HG02840 (cell line): Measurements from ENCODE around the gene MYO6.

Experiments used
- ATAC-seq: cut with Tn5 transposase; IDR thresholded peaks from one replicate; pipeline ENCODE4 v1.9.1; 2021; ENCODE audit warnings: mild to moderate bottlenecking, moderate library complexity, moderate number of reproducible peaks; ENCODE audit not compliant: unreplicated experiment, low FRiP score

Gene MYO6

DNA sequence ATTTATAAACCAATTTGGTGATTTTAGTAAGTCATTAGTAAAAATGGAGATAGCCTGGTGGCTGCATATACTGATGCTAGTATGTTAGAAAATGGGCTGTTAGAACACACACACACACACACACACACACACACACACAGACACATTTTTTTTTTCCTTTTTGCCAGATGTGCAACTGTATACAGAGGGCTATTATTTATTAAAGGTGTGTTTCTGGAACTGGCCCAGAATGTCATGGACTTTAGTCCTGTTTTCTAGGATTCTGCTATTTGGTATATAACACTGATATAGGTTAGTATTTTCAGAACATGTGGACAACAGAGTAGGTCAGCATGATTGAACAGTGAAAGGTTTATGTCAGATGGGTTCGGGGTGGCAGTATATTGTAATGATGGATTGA, 12.4 kb downstream of the MYO6 start:
- ATAC-seq: no peak

DNA sequence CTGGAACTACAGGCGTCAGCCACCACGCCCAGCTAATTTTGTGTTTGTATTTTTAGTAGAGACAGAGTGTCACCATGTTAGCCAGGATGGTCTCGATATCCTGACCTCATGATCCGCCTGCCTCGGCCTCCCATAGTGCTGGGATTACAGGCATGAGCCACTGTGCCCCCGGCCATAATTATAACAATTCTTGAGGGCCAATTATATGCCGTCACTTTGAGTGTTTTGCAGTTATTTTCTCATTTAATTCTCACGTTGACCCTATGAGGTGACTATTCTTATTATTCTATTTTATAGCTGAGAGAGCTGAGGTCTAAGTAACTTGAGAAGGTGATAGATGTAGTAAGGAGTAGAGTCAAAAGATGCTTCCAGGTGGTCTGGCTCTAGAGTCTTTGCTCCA, 13.0 kb downstream of the MYO6 start:
- no peak for ATAC-seq

DNA sequence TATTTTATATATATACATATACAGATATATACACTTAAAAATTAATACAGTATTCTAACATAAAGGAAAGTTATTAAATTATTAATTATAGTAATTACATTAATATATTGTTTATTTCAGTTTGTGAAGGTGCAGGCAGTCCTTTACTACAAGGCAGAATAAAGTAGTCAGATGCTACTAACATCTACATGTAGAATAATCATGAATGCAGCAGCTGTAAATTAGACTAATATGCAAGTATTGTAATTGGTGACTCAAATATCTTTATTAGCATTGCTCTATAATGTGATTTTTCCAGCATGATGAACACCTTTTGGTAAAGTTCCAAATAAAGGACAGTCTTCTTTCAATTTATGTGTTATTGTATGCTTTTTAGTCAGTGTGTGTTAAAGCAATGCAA, 17.3 kb downstream of the MYO6 start:
- ATAC-seq: no peak

DNA sequence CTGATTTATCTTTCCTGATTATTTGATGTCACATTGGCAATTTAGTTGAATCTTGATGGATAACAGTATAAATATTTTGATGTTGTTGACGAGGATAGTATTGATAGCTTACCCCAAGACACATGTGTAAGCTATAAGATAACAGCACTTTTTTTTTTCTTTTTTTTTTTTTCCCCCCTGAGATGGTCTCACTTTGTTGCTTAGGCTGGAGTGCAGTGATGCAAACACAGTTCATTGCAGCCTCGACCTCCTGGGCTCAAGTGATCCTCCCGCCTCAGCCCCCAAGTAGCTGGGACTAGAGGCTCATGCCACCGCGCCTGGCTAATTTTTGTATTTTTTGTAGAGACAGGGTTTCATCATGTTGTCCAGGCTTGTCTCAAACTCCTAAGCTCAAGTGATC, 21.8 kb downstream of the MYO6 start:
- no peak for ATAC-seq

DNA sequence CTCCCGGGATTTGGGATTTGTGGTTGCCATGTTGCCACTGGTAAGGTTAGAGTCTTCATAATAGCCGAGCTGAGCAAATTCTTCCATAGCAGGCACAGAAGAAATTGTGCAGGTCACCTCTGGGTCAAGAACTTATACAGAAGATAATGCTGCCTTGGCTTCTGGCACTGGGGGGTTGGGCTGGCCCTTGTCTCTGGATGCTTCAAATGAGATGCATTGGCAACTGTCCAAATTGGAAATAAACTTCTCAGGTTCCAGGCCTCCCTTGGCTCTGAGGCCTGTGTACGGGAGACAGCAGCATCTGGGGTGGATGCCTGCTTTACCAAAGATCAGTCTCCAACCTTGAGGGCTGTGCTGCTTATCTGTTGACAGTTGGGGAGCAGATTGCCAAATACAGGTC, 26.2 kb downstream of the MYO6 start:
- no peak for ATAC-seq

DNA sequence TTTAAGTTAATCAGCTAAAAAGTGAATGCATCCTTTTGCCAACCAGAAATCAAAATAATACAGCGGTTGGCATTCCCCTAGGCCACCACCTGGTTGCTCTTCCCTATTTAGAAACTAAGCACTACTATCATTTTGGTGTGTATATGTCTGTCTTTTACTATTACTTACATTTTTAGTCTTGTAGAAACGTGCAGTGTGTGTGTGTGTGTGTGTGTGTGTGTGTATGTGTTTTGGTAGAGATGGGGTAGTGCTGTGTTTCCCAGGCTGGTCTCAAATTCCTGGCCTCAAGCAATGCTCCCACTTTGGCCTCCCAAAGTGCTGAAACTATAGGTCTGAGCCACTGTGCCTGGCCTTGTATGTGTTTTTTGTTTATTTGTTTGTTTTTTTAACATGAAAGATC, 27.4 kb downstream of the MYO6 start:
- no peak for ATAC-seq

DNA sequence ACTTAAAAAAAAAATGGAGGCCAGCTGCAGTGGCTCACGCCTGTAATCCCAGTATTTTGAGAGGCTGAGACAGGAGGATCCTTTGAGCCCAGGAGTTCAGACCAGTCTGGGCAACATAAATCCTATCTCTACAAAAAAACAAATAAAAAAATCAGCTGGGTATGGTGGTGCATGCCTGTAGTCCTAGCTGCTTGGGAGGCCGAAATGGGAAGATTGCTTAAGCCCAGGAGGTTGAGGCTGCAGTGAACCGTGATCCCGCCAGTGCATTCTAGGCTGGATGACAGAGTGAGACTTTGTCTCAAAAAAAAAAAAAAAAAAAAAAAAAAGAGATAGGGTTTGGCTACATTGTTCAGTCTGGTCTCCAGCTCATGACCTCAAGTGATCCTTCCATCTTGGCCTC, 29.7 kb downstream of the MYO6 start:
- no peak for ATAC-seq

DNA sequence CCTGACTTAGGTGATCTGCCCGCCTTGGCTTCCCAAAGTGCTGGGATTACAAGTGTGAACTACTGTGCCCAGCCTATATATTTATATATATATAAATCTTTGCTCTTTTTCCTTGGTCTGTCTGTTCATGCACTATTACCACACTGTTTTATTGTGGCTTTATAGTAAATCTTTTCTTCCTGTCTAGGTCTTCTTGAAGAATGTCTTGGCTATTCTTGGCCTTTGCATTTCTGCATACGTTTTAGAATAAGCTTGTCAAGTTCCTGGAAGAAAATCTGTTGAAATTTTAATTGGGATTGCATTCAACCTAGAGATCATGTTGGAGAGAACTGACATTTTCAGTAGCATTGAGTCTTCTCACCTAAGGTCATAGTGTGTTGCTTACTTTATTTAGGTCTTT, 37.1 kb downstream of the MYO6 start:
- no peak for ATAC-seq

DNA sequence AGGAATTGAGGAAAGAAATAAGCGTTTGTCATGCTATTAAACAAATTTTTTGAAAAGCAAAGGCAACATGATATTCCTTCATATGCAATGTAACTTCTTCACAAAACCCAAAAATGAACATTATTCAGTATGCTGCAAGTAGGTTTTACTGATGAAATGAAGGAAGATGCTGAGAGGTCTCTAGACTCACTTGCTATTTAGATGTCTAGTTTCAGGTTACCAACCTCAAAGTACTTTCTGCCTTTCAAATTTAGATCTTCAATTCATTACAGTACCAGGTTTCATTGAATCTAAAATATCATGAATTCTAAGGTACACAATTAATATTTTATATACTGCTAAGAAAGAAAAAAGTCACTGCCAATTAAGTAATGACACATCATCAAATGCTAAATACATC, 39.9 kb downstream of the MYO6 start:
- ATAC-seq: no peak

DNA sequence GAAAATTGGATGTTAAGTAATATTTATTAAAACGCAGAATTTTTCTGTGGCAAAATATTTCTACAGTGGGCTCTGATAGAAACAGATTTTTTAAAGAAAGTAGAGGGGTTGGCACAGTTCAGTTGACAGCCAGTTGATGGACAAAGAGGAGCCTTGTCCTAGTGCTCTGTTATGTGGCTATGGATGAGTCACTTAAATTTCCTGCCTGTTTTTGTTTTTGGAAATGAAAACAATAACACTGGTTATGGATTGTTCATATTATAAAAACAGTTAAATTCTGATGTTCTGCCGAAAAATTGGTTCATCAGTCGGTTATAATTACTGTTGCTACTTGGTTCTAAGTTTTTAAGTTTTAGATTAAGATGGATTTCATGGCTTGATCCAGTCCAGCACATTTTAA, 42.8 kb downstream of the MYO6 start:
- no peak for ATAC-seq

DNA sequence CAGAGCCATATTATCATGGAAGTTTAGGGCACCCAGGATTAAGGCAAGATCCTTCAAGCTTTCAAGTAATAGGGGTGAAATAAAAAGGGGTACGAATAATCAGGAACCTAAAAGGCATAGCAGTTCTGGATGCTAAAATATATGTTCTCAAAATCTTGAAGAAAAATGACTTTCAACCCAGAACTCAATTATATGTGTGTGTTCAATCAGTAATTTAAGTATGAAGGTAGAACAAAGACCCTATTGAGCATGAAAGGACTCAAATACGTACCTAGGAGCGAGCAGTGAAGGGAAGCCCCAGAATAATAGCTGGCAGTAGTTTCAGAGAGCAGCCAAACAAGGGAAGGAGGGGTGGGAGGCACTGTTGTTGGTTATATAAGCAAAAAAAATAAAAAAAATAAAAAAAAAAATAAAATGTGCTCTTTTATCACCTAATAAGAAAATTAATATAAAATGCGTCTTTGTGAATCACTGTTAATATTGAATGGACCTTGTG, 45.4 kb downstream of the MYO6 start:
- ATAC-seq: no peak

DNA sequence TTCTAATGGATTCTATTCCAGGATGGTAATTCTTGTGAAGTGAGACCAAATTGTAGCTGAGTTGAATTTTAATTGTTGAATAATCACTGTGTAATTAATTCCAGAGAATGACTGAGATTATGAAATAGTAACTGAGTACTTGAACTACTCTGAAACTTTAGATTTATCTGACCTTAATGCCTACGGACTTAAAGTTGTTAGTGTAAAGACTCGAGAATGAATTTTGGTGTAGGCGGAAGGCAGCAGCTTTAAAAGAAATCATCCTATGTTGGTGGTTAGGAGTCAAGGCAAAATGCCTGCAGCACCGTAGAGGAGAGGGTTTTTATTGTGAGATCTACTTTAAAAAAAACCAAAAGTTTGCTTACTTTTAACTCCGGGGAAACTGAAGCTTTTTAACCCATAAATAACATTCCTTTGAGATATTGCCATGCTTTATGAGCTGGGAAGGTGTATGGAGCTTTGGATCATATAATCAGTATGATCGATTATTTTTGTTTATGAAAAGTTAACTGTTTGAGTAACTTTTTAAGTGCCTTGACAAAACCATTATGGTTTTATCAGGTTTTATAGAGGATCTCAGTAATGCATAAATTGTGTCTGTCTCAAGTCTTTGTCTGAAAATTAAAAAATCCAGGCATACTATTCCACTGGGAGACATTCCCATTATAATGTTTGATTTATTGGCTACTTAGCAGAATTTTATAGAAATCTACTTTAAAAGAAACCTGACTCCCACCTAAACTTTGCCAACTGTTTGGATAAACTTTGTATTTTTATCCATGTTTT, 46.1 kb downstream of the MYO6 start:
- ATAC-seq: no peak

DNA sequence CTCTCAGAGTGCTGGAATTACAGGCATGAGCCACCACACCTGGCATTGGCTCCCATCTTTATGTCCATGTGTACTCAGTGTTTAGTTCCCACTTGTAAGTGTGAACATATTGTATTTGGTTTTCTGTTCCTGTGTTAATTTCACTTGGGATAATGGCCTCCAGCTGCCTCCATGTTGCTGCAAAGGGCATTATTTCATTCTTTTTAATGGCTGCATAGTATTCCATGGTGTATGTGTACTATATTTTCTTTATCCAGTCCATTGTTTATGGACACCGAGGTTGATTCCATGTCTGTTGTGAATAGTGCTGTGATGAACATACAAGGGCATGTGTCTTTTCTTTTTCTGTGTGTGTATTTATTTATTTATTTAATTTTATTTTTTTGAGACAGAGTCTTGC, 47.7 kb downstream of the MYO6 start:
- no peak for ATAC-seq

DNA sequence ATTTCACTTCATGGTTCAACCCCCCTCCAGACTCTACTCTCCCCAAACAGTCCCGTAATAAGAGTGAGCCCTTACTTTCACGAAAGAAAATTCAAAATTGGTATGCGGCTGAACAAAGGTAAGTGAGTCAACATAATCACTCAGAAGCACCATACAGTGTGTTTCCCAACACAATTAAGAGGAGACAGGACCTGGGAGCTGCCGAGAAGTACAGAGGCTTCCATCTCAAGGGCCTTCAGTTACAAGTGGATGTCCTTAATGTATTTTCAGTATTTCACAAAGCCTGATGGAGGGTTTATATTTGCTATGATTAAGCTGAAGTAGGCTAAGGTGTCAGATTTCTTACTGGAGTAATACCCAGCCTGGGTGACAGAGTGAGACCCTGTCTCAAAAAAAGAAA, 51.1 kb downstream of the MYO6 start:
- ATAC-seq: no peak

DNA sequence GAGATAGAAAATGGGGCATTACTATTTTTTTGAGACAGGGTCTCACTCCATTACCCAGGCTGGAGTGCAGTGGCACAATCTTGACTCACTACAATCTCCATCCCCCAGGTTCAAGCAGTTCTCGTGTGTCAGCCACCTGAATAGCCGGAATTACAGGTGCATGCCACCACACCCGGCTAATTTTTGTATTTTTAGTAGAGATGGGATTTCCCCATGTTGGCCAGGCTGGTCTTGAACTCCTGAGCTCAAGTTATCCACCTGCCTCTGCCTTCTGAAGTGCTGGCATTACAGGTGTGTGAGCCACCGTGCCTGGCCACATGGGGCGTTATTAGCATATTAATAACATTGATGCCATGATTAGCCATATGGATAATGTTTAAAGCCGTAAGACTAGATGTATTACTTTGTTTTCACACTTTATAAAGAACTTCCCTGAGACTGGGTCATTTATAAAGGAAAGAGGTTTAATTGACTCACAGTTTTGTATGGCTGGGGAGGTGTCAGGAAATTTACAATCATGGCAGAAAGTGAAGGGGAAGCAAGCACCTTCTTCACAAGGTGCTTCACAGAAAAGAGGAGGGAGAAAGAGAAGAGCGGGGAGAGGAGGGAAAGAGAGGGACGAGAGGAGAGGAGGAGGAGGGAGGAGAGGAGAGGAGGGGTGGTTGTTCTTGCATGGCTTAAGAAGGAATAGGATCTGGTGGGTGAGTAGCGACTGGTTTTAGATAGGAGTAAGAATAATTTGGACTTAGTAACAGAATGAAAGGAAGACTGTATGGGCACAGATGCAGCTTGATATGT, 51.9 kb downstream of the MYO6 start:
- ATAC-seq: no peak

DNA sequence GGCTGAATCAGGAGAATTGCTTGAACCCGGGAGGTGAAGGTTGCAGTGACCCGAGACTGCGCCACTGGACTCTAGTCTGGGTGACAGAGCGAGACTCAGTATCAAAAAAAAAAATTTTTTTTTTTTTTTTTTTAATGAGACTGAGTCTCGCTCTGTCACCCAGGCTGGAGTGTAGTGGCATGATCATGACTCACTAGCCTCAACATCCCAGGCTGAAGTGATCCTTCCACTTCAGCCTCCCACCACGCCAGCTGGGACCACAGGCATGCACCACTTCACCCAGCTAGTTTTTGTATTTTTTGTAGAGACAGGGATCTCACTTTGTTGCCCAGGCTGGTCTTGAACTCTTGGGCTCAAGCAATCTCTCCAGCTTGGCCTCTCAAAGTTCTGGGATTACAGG, 53.3 kb downstream of the MYO6 start:
- ATAC-seq: no peak

DNA sequence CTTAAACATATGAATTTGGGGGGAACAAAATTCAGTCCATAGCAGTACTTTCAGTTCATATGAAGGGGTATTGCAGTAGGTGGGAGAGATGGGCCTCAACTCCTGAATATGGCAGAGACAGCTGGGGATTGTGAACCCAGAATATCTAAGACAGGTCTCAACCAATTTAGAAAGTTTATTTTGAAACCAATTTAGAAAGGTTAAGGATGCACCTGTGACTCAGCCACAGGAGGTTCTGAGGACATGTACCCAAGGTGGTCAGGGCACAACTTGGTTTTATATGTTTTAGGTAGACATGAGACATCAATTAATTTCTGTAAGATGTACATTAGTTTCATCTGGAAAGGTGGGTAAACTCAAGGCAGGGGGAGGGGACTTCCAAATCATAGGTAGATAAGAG, 59.5 kb downstream of the MYO6 start:
- ATAC-seq: no peak

DNA sequence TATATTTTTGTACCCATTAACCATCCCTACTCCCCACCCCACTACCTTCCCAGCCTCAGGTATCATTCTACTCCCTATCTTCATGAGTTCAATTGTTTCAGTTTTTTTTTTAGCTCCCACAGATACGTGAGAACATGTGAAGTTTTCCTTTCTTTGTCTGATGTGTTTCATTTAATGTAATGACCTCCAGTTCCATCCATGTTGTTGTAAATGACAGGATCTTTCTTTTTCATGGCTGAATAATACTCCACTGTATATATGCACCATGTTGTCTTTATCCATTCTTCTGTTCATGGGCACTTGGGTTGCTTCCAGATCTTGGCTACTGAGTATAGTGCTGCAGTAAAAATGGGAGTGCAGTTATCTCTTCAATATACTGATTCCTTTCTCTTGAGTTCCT, 63.5 kb downstream of the MYO6 start:
- ATAC-seq: no peak

DNA sequence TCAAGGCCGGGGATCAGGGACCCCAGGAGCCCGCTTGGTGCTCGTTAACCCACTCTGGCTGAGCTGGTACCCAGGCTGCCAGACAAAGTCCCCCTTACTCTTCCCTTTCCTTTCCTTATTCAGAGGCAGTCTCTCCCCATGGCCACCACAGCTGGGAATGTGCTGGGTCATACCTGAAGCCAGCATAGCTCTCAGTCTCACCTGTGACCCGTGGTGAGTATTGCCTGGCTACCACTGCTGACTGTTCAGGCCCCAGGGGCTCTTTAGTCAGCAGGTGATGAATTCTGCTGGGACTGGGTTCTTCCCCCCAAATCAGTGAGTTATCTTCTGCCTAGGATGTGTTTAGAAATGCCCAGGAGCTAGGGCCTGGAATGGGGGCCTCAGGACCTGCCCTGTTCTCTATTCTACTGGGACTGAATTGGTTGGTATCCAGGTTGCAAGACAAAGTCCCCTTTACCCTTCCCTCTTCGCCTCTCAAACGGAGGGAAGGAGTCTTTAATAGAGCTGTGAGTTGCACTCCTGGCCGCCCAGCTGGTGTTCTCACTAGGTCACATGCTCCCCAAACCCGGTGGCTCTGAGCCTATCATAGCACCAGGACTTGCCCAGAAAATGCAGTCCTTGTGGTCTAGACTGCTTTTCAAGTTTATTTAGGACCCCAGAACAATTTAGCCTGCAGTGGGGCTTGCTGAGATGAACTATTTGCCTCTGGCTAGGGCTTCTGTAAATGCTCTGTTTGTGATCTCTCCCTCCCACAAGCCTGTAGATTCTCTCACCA, 64.6 kb downstream of the MYO6 start:
- ATAC-seq: no peak

DNA sequence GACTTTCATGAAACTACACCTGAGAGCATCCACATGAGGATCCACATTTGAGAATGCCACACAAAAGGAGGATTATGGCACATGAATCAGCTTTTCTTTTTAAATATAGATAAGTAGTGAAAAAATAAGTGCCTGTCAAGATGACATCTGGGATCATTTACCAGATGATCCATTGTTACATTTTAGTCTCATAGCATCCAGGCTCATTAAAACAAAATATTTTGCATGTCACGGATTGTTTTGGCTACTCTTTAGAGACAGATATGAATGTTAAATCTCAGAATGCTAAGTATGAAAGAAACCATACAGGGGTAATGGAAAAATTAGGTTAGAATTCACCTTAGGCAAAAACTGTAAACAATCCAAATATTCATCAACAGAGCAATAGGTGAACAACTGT, 66.7 kb downstream of the MYO6 start:
- no peak for ATAC-seq
